HG03432 (cell line): ENCODE measurements around the gene SGCE.

ENCODE experiments used
- ATAC-seq: cut with Tn5 transposase; IDR thresholded peaks from one replicate; pipeline ENCODE4 v1.9.1; 2021; ENCODE audit warnings: mild to moderate bottlenecking, moderate library complexity; ENCODE audit not compliant: unreplicated experiment

Gene SGCE

DNA sequence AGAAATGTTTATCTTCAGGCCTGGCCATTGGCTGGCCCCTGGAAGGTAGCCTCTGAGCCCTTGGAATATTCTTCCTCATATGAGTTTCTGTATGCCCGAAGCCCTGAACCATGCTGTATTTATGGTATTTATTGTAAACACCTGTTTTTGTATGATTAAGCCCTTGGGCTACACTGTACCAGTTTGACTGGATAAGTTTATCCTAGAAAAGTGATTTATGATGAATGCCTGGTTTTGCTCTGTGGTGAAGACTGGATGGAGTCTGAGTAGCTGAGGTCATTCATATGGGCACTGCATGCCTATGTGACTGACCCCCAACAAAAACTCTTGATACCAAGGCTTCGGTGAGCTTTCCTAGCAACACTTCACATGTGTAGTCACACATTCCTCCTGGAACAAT, 79.6 kb downstream of the SGCE start:
- no peak for ATAC-seq

GRCh38 chr7:94575646-94576045, 80.3 kb downstream of the SGCE start:
- no peak for ATAC-seq

DNA sequence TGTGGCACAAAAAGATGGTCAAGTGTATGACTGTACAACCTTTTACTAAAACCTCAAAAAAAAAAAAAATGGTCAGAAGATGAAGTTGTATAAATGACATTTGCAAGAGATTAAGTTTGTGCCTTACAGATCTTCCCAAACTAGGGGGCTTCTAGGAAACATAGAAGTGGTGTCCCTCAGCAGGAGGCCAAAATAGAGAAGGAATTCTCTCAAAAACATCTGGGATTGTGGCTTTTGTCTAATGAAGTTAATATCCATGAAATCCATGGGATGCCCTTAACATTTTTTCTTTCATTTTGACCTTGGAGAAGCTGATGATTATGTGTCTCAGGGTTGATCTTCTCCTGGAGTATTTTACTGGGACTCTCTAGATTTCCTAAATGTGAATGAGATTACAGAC, 84.1 kb downstream of the SGCE start:
- no peak for ATAC-seq

GRCh38 chr7:94567396-94567795, 88.5 kb downstream of the SGCE start:
- no peak for ATAC-seq

GRCh38 chr7:94565247-94565894, 90.6 kb downstream of the SGCE start:
- no peak for ATAC-seq

DNA sequence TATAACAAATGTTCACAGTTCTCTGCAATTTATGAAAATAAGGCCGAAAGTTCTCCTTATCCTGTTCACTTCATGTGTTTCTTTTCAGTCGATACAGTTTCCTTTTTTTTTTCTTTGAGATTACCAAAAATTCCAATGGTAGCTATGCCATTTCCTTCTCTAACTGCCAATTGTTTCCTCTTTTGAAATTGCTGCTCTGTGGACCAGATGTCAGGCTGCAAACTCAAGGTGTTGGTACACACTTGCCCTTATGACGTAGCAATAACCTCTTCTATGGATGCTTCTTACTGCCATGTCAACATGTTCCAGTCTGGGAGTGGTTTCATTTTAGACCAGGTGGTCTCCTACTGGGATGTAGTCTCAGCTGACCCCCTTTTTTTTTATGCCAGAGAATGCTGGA, 93.4 kb downstream of the SGCE start:
- no peak for ATAC-seq

GRCh38 chr7:94561841-94562514, 94.0 kb downstream of the SGCE start:
- ATAC-seq: no peak

- ATAC-seq: no peak
Measured at GRCh38 chr7:94559972-94560371, 96.0 kb downstream of the SGCE start.

- ATAC-seq: no peak
Measured at GRCh38 chr7:94557215-94557614, 98.7 kb downstream of the SGCE start.

DNA sequence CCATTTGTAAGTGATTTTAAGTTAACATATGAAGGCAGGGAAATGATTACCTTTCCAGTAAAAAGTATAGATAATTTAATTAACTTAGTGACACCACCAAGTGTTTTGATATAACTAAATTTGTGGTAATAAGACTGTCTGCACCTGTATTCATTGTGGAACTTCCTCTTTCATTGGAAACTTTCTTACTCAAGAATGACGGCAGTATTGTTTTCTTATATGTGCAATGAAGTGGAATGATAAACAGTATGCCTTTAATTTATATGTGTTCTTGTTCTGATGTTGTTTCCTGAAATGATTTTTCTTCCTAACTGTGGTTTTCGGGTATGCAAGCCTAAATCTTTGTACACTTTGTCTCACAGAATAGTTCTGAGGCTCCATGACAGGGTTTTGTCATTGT, 99.9 kb downstream of the SGCE start:
- peak; percentile 66 for ATAC-seq

DNA sequence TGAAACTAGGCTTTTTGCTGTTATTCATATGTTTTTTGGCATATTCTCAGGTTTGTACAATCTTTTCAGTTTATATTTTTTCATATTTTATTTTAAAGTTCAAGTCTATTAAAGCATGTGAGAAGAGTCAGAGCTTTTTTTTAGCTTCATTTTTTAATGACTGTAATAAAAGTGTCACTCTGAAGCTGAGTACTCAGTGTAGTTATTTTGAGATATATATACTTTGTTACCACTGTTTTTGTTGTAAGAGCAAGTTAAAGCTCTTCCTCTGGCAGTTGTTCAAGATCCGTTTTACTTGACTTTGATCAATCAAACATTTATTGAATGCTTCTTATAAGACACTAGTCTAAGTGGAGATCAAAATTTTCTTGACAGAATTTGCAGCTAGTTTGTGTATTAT, 108.8 kb downstream of the SGCE start:
- no peak for ATAC-seq

GRCh38 chr7:94540428-94540827, 115.5 kb downstream of the SGCE start:
- no peak for ATAC-seq
